CD4-positive, alpha-beta T cell treated with Interleukin-2 at 100 ng/mL for 4 hours (primary cell): ENCODE data around the gene TOM1.
A peak's percentile ranks its signal among the peaks of the same experiment; 100 is the strongest.

Experiments
- DNase-seq: peaks from one replicate; pipeline ENCODE4 v3.0.0-alpha.2; 2020; ENCODE audit warnings: low spot score

Gene TOM1

DNA sequence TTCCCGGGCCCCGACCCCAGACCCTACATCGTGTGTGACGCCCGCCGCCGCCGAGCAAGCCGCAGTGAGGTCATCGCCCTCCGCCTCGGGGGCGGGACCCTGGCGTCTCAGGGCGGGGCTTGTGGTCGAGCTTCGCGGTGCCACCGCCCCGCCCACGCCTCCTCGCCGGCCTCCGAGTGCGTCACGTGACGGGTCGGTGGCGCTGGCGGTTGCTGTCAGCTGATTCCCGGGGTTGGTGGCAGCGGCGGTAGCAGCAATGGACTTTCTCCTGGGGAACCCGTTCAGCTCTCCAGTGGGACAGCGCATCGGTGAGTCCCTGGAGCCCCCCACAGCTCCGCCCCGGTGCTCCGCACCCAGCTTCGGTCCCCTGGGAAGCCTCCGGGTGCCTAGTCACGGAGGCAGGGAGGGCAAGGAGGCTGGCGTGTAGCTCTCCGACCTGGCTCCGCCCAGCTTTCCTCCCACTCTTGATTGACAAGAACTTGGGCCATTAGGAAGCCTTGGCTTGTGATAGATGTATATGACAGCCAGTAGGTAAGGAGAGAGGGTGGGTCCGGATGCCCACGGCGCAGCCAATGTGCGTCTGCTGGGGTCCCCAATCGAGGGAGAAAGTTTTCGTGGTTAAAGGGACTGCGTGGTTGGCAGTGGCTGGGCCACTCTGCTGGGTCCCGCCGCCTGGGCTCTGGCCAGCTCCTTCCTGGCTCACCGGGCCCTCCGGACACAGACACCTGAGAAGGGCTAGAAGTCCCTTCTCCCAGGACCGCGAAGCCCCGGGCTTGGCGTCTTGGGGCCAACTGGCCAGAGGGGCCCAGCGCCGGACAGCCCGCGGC lies at the start of gene TOM1:
Gene TOM1 (plus strand): TSS at position 222 of the 827 bp plus-strand sequence. CDS start 35 bp downstream, at position 257.
- DNase-seq = peak; percentile 99

DNA sequence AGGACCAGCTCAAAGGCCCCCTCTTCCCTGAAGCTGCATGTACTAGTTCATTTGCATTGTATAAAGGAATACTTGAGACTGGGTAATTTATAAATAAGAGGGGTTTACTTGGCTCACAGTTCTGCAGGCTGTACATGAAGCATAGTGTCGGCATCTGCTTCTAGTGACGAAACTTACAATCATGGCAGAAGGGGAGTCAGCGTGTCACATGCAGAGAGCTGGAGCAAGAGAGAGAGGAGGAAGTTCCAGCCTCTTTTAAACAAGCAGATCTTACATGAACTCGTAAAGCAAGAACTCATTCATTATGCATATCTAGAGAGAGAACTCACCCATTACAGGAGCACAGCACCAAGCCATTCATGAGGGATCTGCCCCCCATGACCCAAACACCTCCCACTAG lies 49.5 kb upstream of the TOM1 start:
- DNase-seq = no peak

DNA sequence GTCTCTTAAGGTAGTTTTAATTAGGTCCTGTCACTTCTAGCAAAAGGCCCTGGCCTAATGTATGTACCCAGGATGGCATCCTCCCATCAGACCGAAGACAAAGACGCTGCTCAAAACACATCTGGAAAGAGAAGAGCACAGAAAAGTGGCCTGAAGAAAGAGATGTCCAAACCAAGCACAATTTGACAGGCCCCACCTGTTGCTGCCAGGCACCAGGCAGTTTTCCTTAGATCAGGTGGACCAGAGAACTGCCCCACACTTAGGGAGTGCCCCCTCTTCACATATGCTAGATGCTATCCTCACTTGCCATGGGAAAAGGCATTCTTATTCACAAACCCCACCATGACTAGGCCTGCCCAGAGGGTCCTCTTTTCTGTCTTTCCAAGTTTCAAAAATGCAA lies 45.7 kb upstream of the TOM1 start:
- no peak for DNase-seq

DNA sequence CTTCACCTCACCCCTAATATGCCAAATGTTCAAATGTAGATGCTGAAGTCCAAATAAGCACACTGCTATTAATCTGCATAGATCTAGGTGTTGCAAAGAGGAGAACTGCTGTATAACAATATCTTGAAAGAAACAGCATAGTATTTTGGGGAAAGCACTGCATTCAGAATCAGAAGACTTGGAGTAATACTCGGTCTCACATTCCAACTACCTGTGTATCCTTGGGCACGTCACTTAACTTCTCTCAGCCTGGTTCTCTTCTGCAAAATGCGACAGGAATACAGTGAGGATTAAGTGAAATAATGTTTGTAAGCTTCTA lies 42.7 kb upstream of the TOM1 start:
- no peak for DNase-seq

DNA sequence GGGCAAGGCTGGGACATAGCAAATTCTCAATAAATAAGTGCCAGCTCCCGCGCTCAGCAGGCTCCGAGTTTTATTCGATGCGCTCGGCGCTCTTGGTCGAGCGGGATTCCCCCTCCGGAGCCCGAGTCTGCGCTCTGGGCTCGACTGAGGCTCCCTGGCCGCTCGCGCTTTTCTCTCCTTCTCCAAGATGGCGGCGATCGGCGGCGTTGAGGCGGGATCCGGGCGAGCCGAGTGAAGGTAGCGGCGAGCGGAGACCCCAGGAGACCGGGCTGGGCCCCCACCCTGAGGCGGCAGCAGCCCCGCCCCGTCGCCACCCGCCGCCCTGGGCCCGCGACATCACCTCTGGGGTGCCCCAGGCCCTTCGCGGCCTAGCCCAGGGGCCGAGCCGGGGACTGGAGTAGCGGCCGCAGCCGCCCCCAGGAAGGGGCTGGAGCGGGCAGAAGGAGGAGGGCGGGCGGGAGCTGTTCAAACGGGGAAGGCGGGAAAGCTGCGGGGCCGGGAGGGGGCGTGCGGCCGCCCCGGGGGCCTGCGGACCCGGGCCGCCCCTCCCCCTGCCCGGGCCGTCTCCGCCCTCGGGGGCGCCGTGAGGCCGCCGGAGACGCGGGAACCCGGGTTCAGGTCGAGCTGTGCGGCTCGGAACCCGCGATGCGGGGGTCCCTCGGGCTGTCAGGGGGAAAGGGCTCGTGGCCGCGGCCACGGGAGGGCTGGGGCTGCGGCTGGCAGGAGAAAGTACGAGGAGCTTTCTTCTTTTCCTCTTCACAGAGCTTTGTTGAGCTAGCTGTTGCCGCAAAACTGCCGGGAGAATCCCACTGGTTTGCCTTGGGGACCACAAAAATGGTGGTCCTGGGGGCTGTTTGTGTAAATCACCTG lies 42.1 kb upstream of the TOM1 start, which contains the start of gene HMGXB4:
Gene HMGXB4 (plus strand): TSS at position 173 of the 870 bp plus-strand sequence. CDS start 4,898 bp downstream, outside the sequence.
- DNase-seq = peak; percentile 90

DNA sequence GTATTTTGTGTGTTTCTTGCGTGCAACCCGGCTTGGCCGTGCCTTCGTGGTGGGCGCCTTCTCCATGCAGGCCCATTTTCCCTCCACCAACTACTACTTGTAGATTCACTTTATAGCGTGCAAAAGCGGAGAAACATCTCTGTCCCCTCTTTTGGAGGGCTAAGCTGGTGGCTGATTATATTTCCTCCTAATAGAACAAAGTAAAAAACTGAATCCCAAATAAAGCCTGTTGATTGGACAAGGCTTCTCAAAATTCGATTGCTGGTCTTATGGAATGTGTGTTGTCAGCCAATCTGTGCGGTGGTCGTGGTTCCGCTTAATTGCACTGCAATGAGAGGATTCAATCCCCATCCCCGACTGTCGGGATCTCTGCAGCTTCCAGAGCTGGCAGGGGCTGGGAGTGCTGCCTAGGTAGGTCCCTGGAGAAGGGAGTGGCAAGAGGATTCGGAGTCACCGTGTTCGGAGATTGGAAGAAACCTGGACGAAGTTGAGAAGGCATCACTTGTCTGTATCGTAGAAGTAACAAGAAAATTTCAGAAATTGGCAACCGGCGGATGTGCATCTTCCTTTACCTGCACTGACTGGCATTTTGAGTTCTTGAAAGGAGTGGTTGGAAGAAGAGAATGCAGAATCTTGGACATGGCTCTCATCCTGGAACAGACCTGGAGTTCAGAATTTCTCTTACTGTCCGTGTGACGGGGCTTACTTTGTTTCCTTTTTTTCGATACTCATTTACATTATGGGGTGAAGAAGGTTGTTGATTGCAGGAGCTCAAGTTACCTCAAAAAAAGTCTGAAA lies 41.3 kb upstream of the TOM1 start:
- DNase-seq = no peak

DNA sequence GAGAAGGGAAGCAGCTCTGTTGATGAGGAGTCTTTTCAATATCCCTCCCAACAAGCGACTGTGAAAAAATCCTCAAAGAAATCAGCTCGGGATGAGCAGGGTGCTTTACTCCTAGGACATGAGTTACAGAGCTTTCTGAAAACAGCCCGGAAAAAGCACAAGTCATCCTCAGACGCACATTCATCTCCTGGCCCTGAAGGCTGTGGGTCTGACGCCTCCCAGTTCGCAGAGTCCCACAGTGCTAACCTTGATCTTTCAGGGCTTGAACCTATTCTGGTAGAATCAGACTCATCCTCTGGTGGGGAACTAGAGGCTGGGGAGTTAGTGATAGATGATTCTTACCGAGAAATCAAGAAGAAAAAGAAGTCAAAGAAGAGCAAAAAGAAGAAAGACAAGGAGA lies 34.7 kb upstream of the TOM1 start:
- no peak for DNase-seq

DNA sequence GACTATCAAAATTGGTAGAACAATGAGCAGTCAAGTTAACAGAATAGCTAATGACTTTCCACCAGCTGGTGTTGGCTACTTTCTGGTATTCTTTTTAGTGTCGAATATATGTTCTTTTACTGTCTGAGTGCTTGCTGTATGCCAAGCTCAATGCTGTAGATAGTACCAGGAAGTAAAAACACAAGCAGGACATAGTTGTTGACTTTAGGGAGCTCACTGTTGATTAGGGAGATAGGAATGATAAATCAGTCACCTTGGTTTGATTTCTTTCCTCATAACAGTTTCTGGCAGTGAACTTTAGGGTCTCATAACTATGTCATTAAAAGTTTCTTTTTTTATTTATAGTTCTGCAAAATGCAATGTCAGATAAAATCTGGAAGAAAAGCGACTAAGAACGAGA lies 33.4 kb upstream of the TOM1 start:
- DNase-seq = no peak

DNA sequence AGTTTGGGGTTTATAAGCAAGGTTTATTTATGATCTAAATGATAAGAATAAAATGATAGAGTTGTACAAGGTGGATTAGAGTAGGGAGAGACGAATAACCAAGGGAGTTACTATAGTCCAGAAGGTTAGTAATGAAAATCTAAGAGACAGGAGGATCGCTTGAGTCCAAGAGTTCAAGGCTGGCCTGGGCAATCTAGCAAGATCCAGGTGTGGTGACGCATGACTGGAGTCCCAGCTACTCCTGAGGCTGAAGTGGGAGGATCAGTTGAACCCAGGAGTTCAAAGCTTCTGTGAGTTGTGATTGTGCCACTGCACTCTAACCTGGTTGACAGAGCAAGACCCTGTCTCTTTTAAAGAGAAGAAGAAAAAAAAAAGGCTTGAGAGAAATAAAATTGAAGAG lies 30.1 kb upstream of the TOM1 start:
- DNase-seq = no peak

DNA sequence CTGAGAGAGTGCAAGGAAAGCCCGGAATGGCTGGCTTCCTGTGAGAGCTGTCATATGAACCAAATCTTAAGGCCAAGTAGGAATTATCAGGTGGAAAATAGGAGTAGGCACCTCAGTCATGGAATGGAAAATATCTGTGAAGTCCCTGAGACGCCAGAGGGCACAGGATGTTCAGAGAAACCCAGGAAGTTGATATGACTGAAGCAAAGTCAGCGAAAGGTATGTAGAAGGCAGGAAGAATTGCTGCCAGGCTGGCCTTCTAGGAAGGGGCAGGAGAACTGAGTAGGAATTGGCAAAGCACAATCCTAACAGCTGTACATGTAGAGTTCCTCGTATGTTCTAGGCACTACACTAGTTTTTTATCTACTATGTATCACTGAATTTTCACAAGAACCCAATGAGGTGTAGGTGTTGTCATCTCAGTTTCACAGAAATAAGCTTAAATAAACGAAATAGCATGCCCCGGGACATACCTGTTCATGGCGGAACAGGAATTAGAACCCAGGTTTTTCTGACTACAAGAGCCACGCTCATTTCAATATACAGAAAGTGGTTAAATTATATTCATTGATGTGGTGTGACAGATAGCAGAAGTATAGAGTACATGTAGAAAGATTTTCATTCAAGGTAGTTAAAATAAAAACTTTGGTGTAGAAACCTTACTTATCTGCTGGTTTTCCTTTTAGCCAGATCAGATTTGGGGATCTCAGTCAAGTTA lies 25.4 kb upstream of the TOM1 start:
- no peak for DNase-seq

DNA sequence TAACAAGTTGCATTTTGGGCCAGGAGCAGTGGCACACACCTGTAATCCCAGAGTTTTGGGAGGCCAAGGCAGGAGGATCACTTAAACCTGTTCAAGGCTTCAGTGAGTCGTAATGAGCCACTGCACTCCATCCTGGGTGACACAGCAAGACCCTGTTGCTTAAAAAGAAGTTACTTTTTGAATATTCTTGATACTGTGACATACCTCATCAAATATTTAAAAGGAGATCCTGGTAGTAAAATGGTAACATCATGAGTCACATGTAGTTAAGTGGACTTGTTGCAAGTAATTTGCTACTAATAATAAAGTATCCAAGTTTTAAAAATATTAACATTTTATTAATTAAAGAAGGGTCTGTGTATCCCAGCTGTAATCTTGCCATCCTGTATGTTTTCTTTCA lies 24.1 kb upstream of the TOM1 start:
- no peak for DNase-seq

DNA sequence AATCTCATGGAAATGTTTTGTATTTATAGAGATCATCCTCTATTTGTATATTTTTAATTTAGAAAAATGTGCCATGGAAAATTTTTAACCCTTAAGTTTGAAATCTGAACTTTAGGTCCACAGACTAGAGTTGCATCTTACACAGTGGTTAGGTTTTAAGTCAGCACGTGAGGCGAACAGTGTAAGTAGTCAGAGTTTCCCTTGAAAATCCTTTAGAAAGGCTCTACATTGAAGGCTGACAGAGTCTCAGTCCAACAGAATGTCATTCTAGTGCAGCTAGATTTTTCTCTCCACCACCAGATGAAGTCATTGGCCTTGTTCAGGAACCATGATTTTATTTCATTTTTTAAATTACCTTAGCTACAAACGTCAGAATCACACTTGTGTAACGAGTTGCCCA lies 23.7 kb upstream of the TOM1 start:
- DNase-seq = no peak

DNA sequence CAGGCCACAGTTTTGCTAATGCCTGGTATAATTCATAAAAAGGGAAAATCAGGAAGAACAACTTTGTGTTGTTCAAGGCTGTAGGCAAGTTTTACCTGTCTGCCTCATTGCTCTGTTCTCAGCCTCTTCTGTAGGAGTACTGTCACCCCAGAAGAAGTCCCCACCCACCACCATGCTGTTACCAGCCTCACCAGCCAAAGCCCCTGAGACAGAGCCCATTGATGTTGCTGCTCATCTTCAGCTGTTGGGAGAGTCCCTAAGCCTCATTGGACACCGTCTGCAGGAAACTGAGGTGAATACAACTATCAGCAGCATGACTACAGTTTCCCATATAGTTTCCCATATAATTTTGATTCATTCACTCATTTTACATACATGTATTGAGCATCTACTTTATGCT lies 11.6 kb upstream of the TOM1 start:
- DNase-seq = no peak

DNA sequence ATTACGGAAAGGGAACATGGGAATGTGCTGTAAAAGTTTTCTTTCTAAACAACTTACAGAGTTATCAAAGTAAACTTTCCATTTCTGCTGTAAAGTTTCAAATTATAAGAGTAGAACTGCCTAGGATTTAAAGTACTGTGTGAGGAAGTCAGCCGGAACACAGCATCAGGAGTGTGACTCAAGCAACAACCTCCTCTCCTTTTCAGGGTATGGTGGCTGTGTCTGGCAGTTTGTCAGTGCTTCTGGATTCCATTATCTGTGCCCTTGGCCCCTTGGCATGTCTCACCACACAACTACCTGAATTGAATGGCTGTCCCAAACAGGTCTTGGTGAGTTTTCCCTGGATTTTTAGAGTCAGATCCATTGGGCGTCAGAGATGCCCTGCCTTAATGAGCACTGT lies 6.9 kb upstream of the TOM1 start:
- DNase-seq = no peak

DNA sequence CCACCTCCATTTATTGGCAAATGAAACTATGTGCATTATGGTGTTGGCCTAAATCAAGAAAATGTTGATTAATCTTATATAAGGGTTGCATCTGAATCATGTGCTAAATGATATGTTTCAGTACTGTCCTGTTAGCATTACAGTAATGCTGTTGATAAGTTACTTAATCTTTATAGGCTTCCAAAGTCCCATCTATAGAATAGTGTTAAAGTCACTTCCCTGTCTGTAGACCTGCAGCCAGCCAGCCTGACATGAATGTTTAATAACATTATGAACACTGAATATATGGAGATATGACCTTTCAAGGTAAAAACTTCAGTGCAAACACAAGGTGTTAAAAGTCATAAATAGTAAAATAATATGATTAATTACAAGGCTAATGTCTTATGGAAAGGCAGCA lies 3.6 kb upstream of the TOM1 start:
- DNase-seq = no peak

DNA sequence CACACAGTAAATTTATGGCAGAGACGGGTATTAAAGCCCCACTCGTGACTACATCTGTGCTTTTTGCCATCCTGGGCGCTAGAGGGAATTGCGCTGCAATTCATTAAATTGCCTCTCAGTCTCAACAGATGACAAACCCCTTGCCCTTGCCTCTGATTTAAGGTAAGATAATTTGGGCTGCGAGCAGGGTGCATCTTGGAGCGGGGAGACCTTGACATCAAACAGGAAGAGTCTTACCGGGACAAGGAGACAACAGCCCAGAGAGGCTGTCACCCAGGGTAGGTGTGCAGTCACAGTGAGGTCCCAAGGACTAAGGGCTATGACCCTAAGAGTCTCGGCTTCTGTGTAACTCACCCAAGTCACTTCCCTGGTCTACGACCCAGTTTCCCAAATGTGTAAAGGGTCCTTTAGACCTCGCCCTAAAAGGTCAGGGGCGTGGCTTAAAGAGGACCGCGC lies 449 bp upstream of the TOM1 start:
- peak; percentile 51 for DNase-seq

DNA sequence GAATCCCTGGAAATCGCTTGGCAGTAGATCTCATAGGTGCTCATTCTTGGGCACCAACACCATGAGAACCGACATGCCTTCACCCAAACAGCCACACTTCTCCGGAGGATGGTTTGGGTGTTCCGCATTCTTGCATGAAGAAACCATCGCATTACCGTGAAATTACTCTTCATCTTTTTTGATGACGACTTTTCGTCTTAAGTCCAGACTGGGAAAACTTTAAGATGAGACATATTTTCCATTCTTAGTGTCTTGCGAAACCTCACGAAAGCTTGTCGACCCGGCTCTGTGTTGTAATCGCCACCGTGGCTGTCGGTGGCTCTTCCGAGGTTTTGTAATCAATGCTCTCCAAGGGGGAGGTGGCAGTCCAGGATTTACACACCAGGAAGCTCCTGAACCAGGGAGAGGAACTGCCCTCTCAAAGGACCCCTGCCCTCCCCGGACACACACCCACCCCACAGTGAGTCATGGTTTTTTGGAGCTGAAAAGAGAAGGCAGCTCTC lies 1.7 kb downstream of the TOM1 start:
- DNase-seq = no peak

DNA sequence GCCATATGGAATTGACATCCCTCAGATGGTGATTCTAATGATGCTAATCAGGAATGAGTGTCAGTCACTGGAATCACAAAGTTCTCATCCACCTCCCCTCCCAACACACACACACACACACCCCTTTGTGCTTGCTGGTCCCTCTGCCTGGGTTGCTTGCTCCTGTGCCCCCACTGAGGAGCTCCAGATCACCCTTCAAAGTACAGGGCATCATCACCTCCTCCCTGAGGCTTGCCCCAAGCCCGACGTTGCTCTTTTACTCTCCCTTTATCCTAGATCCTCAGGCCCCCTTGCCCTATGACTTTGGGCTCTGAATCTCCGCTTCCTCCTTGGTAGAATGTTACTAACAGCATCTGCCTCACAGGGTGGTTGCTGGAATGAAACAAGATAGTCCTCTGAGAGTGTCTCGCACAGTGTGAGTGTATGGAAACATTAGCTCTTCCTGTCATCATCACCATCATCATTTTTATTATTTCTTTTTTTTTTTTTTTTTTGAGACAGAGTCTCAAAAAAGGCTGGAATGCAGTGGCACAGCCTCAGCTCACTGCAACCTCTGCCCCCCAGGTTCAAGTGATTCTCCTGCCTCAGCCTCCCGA lies 3.4 kb downstream of the TOM1 start:
- no peak for DNase-seq

DNA sequence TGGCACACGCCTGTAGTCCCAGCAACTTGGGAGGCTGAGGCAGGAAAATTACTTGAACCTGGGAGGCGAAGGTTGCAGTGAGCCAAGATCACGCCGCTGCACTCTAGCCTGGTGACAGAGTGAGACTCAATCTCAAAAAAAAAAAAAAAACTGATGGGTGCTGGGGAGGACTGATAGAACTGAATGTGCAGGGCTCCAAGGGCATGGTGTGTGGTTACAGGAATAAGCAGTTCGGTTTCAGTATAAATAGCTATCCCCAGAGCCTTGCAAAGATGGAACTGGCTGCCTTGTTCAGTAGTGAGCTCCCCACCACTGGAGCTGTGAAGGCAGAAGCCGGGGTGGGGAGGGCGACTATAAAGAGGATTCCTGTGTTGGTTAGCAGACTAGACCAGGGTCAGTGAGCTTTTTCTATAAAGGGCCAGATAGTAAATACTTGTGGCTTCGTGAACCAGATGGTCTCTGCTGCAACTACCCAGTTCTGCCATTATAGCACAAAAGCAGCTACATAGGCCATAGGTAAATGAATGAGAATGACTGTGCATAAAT lies 5.9 kb downstream of the TOM1 start:
- DNase-seq = no peak

DNA sequence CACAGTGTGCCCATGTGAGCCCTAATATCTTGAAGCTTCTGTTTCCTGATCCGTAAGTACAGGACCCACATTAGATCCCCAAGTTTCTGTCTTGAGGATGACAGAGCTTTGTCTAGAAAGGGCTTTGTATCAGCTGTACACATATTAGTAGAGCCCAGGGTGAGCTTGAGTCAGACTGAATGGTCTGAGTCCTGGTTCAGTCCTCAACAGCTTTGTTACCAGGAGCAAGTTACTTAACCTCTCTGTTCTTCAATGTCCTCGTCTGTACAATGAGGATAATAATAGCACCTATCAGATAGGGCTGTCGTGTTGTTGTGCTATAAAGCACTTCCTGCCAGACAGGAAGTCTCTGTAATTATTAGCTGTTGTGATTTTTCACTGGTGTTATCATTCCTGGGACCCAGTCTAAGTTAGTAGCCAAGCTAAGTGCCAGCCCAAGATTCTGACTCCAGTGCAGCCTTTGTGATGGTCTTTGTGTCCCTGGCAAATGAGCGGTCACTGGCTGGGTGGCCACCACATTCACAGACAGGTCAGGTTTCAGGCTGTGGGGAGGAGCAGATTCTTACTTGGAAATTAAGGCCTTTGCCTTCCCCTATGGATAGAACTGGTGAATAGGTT lies 6.8 kb downstream of the TOM1 start:
- peak; percentile 43 for DNase-seq
